SK-N-SH (cell line): Measurements from ENCODE around the gene SLC17A9. TPM values are rescaled to one million over a fixed set of nuclear protein-coding genes. Genes with fewer than 3 reads are reported as not detected.

Experiments
- CTCF ChIA-PET: fragments of 300-600, 350-600 bp; formaldehyde crosslinking; extraction: SDS; loops from one replicate; lab custom pipeline; 2021; lab: Yijun Ruan, JAX
- POLR2A ChIA-PET: fragments of 350-600 bp; sonication (Branson Sonifier 250); formaldehyde crosslinking; extraction: SDS; loops from one replicate; lab custom pipeline; 2020; ENCODE audit warnings: antibody characterized with exemption, inconsistent platforms; lab: Yijun Ruan, JAX
- DNase-seq: peaks from one replicate; pipeline ENCODE4 v3.0.0; 2012
- H2AFZ ChIP-seq: fragments of 200-600 bp; sonication (generic); 2 replicates; pipeline ENCODE4 v1.8.1; 2016; ENCODE audit warnings: antibody characterized with exemption, mild to moderate bottlenecking, low read depth
- H3F3A ChIP-seq: fragments of 200-600 bp; sonication (generic); replicated peaks from 2 replicates; pipeline ENCODE3; 2016; ENCODE audit warnings: antibody characterized with exemption, mild to moderate bottlenecking; ENCODE audit not compliant: insufficient read depth
- H3K27ac ChIP-seq, 2 experiments: fragments of 200-500 bp in 1 of 2; fragments of 200-600 bp in 1 of 2; sonication (Bioruptor generic) in 1 of 2; sonication (generic), shearing (Covaris generic) in 1 of 2; 2 replicates each; pipeline versions ENCODE4 v1.5.1 to v1.6.1; 2014 to 2016; ENCODE audit warnings: low read depth in 2 of 2, inconsistent platforms in 1 of 2, low read length in 1 of 2, mild to moderate bottlenecking in 1 of 2, mixed read lengths in 1 of 2
- H3K27me3 ChIP-seq: fragments of 200-600 bp; sonication (generic), shearing (Covaris generic); 2 replicates; pipeline ENCODE4 v1.6.1; 2016; ENCODE audit warnings: mixed run types; ENCODE audit not compliant: insufficient read depth
- H3K36me3 ChIP-seq, 2 experiments: fragments of 200-500 bp in 1 of 2; fragments of 200-600 bp in 1 of 2; sonication (Bioruptor generic) in 1 of 2; sonication (generic) in 1 of 2; replicated peaks in 1 of 2; 2 replicates each; pipeline versions ENCODE3 to v1.5.1; 2014 to 2016; ENCODE audit warnings: low read length in 1 of 2, mild to moderate bottlenecking in 1 of 2; ENCODE audit not compliant: insufficient read depth in 2 of 2, control insufficient read depth in 1 of 2
- H3K4me1 ChIP-seq, 2 experiments: fragments of 200-500 bp in 1 of 2; fragments of 200-600 bp in 1 of 2; sonication (Bioruptor generic) in 1 of 2; sonication (generic), shearing (Covaris generic) in 1 of 2; 2 replicates each; pipeline versions ENCODE4 v1.5.1 to v1.6.1; 2014 to 2016; ENCODE audit warnings: low read depth in 1 of 2, low read length in 1 of 2, mixed run types in 1 of 2; ENCODE audit not compliant: insufficient read depth in 2 of 2, control insufficient read depth in 1 of 2
- H3K4me2 ChIP-seq: fragments of 200-600 bp; sonication (generic), shearing (Covaris generic); 2 replicates; pipeline ENCODE4 v1.6.1; 2017; ENCODE audit warnings: mixed run types
- H3K4me3 ChIP-seq, 2 experiments: fragments of 200-500 bp in 1 of 2; fragments of 200-600 bp in 1 of 2; sonication (Bioruptor generic) in 1 of 2; sonication (generic), shearing (Covaris generic) in 1 of 2; 2 replicates each; pipeline versions ENCODE4 v1.5.1 to v1.8.1; 2014 to 2016; ENCODE audit warnings: low read depth in 2 of 2, inconsistent platforms in 1 of 2, low read length in 1 of 2, mild to moderate bottlenecking in 1 of 2, mixed read lengths in 1 of 2, moderate library complexity in 1 of 2
- H3K79me2 ChIP-seq: fragments of 200-600 bp; sonication (generic); 2 replicates; pipeline ENCODE4 v1.8.1; 2017; ENCODE audit warnings: mild to moderate bottlenecking; ENCODE audit not compliant: insufficient read depth
- H3K9ac ChIP-seq: fragments of 200-600 bp; sonication (generic); 2 replicates; pipeline ENCODE4 v1.6.1; 2017; ENCODE audit warnings: mixed run types
- H3K9me2 ChIP-seq: fragments of 200-600 bp; sonication (generic); 2 replicates; pipeline ENCODE4 v1.6.1; 2017; ENCODE audit warnings: mixed run types
- H3K9me3 ChIP-seq: fragments of 200-600 bp; sonication (generic); 2 replicates; pipeline ENCODE4 v1.6.1; 2017; ENCODE audit warnings: mixed run types, mild to moderate bottlenecking, moderate library complexity
- H4K20me1 ChIP-seq: fragments of 200-600 bp; sonication (generic); 2 replicates; pipeline ENCODE4 v1.6.1; 2017; ENCODE audit warnings: mild to moderate bottlenecking, mixed run types; ENCODE audit not compliant: insufficient read depth
- CHD2 ChIP-seq: fragments of 150-350 bp; IDR thresholded peaks from 2 replicates; pipeline ENCODE4 v1.6.1; 2018; ENCODE audit warnings: low read length; ENCODE audit not compliant: partially characterized antibody
- ELF1 ChIP-seq: IDR thresholded peaks from 2 replicates; pipeline ENCODE4 v1.4.0; 2012
- EP300 ChIP-seq, 2 experiments: IDR thresholded peaks; 2 replicates each; pipeline versions ENCODE4 v1.4.0 to v1.6.1; 2012; ENCODE audit warnings: borderline replicate concordance in 1 of 2, low read depth in 1 of 2, low read length in 1 of 2
- EZH2phosphoT487 ChIP-seq: fragments of 200-600 bp; sonication (generic); IDR thresholded peaks from 2 replicates; pipeline ENCODE4 v1.6.1; 2017; ENCODE audit warnings: low read depth, mixed run types, mild to moderate bottlenecking, antibody characterized with exemption, moderate library complexity, borderline replicate concordance
- FOSL2 ChIP-seq: IDR thresholded peaks from 2 replicates; pipeline ENCODE4 v1.4.0; 2012; ENCODE audit warnings: low read depth, mild to moderate bottlenecking, moderate library complexity, borderline replicate concordance
- FOXJ3 ChIP-seq: sonication (generic); formaldehyde crosslinking; IDR thresholded peaks from 2 replicates; pipeline ENCODE4 v1.5.1; 2020; ENCODE audit warnings: mild to moderate bottlenecking, missing genetic modification reagents
- FOXM1 ChIP-seq: IDR thresholded peaks from 2 replicates; pipeline ENCODE4 v1.4.0; 2012; ENCODE audit warnings: low read depth, mild to moderate bottlenecking
- JUND ChIP-seq: IDR thresholded peaks from 2 replicates; pipeline ENCODE4 v1.4.0; 2012
- MAX ChIP-seq: IDR thresholded peaks from 2 replicates; pipeline ENCODE4 v1.4.0; 2012; ENCODE audit warnings: low read depth
- MEF2A ChIP-seq: IDR thresholded peaks from 2 replicates; pipeline ENCODE4 v1.4.0; 2012; ENCODE audit warnings: low read depth, borderline replicate concordance
- MXI1 ChIP-seq: IDR thresholded peaks from 2 replicates; pipeline ENCODE4 v1.6.1; 2012; ENCODE audit warnings: mild to moderate bottlenecking, low read depth, low read length, improper control_type of control experiment
- PBX3 ChIP-seq: IDR thresholded peaks from 2 replicates; pipeline ENCODE4; 2012
- POLR2AphosphoS5 ChIP-seq: IDR thresholded peaks from 2 replicates; pipeline ENCODE4 v1.6.1; 2012; ENCODE audit warnings: low read depth, low read length
- REST ChIP-seq: IDR thresholded peaks from 2 replicates; pipeline ENCODE4 v1.6.1; 2012; ENCODE audit warnings: mild to moderate bottlenecking, low read depth, low read length, moderate library complexity
- RFX5 ChIP-seq: IDR thresholded peaks from 2 replicates; pipeline ENCODE4 v1.6.1; 2012; ENCODE audit warnings: mild to moderate bottlenecking, improper control_type of control experiment, low read length
- RXRA ChIP-seq: IDR thresholded peaks from 2 replicates; pipeline ENCODE4 v1.4.0; 2012; ENCODE audit warnings: low read depth, mild to moderate bottlenecking, borderline replicate concordance
- SMC3 ChIP-seq: IDR thresholded peaks from 2 replicates; pipeline ENCODE4 v1.6.1; 2012; ENCODE audit warnings: low read depth, low read length, improper control_type of control experiment
- USF2 ChIP-seq: fragments of 150-350 bp; IDR thresholded peaks from 2 replicates; pipeline ENCODE4 v1.6.1; 2017; ENCODE audit warnings: antibody characterized with exemption, low read length, low read depth, borderline replicate concordance
- YY1 ChIP-seq: IDR thresholded peaks from 2 replicates; pipeline ENCODE4 v1.4.0; 2012; ENCODE audit warnings: low read depth, mild to moderate bottlenecking
- ZBTB33 ChIP-seq: IDR thresholded peaks from 2 replicates; pipeline ENCODE4 v1.4.0; 2012; ENCODE audit warnings: low read depth, borderline replicate concordance
- WGBS: methylation state at CpG from one replicate; pipeline ENCODE4 v1.1.6; 2017; ENCODE audit warnings: low lambda C conversion rate; 5-methylcytosine and 5-hydroxymethylcytosine counted together
- polyA plus RNA-seq, 3 experiments: library from polyadenylated mRNA; depleted of rRNA; stranded (reverse); fragments of >200 nt; gene quantifications; 2 replicates each; pipeline ENCODE4 v1.2.3, GENCODE V29; 2012

Gene SLC17A9
- polyA plus RNA-seq, 1 of the 3 experiments (the other 2 are of a cell fraction): not detected

GRCh38 chr20:62967628-62968351 lies 15.3 kb downstream of the SLC17A9 start:
- 55% methylated on average over 18 of the region's 27 CpGs for WGBS
- TF ChIP-seq MXI1: no peak
- no peak for TF ChIP-seq MAX
- no peak for TF ChIP-seq REST
- TF ChIP-seq MEF2A: no peak
- TF ChIP-seq EP300 (IDR thresholded peaks at IDR 0.05; ENCODE audit: borderline replicate concordance in 1 of 2, low read depth in 1 of 2, low read length in 1 of 2): no peak
- TF ChIP-seq FOXJ3 (CRISPR knock-in tag): no peak
- TF ChIP-seq RFX5: no peak
- TF ChIP-seq EZH2phosphoT487: no peak
- no peak for TF ChIP-seq USF2
- no peak for TF ChIP-seq YY1
- no peak for TF ChIP-seq FOSL2
- TF ChIP-seq RXRA: no peak
- TF ChIP-seq POLR2AphosphoS5: no peak
- no peak for TF ChIP-seq ELF1
- no peak for TF ChIP-seq PBX3
- no peak for TF ChIP-seq FOXM1
- TF ChIP-seq SMC3: no peak
- no peak for TF ChIP-seq JUND
- TF ChIP-seq CHD2: no peak
- TF ChIP-seq ZBTB33: no peak
- TF ChIP-seq, all 33 proteins: peak for 0
- Histone ChIP-seq H3K79me2 (no peaks in the 10 kb centered on the region), H4K20me1 (0 out of 2 replicates have a peak, but pooled peaks cover 3% of the 10 kb centered on the region), H2AFZ (no peak overlapping the region), H3K4me1 (peaks cover 0 to 2% of the 10 kb centered on the region in 2 experiments; a peak in 1 of 4 replicates), H3K9me2 (no peaks in the 10 kb centered on the region), H3K27ac (no peak overlapping the region), H3K4me3 (no peak overlapping the region), H3K9me3 (no peaks in the 10 kb centered on the region), H3K9ac (no peak overlapping the region), H3K36me3 (no peaks in the 10 kb centered on the region), H3K4me2 (no peak overlapping the region), H3F3A (no peaks in the 10 kb centered on the region), H3K27me3 (peaks cover 14% of the 10 kb centered on the region; the same call in 1 of the 2 replicates)
- CTCF ChIA-PET: interaction anchor here (0.7 kb wide), 2 partner anchors 12 to 145 kb away, joined by 3 to 4 read pairs; no protein-coding TSS in a partner anchor
- POLR2A ChIA-PET: no interaction called here
- DNase-seq: no peak
